ENCODE results near the gene PLCD3. TPM values are rescaled to one million over a fixed set of nuclear protein-coding genes. Genes with fewer than 3 reads are reported as not detected.

Gene PLCD3
- total and polyA plus RNA-seq, 5 donors, result 94.2 to 164 (median 133) TPM

DNA sequence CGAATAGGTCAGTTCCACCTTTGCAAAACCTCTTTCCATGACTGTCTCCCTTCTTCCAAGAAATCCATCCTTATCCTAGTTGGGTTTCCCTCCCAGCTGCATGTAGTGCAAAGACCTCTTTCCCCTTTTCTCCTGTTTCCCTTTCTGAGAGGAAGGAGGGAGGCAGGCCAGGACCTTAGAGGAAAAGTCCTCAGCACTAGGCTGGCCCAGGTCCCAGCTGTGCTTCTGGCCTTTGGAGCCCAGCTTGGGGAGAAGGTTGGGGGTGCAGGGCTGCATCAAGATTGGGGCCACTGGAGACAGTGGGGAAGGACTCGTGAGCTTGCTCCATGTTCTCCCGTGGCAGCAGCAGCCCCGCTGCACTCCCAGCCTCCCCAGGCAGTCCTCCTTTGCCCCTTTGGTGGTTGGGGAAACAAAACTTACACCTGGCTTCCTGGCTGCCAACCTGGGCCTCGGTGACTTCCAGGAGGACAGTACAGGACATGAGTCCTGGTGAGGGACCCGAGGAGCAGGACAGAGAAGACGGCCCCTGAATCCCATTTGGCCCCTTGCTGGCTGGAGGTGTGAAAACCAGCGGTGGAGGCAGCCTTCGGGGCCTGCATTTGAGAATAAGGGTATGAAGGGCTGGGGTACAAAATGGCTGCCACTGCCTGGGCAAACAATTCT is 29.8 kb upstream of the PLCD3 start:
- 54% methylated on average over 9 of the region's 9 CpGs for WGBS
- Histone ChIP-seq H3K4me3 (ENCODE audit: low read length) (peak overlapping the region; percentile 22), H3K27me3 (ENCODE audit: control insufficient read depth, insufficient read depth) (no peaks in the 10 kb centered on the region), H3K27ac (ENCODE audit: low read length) (peak overlapping the region; percentile 44), H3K4me1 (ENCODE audit: control insufficient read depth, insufficient read depth, low read length) (peaks cover 6% of the 10 kb centered on the region), H3K9me3 (ENCODE audit: control insufficient read depth, low read length) (no peaks in the 10 kb centered on the region)
- intact Hi-C loops (cut with DNase I), result no loop called here
- ATAC-seq (peak; percentile 0 to 3), DNase-seq (peak in 1 of 3 donors; percentile 77)

DNA sequence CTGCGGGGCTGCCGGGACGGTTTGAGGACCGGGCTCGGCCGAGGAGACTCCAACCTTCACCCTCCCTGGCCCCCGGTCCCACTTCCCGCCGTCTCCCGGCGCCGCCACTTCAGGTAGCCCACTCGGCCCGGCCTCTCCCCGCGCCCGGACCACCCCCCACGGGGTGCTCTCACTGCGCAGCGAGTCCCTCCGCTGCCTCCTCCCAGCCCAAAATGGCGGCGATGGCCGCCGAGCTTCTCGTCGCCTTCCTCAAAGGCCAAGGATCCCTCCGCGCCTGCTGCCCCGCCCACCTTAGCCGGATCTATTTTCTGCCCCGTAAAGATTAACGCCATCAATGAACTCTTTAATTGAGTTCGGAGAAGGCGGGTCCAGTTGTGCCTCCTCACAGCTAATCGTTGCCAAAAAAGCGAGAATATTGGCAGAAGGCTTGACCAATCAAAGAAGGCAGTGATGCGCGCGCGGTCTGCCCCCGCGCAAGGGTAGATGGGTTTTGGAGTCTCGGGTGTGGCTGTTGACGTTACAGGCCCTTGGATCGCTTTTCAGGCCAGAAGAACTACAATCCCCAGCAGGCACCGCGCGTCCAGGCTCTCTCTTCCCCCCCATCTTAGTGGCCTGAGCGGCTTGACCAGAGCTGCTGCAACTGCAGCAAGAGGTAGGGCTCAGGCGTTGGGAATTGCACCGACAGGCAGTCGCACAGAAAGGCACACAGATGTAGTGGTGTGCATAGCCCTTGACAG is 29.1 kb upstream of the PLCD3 start, which contains the start of gene HEXIM2:
Gene HEXIM2, plus strand, starts transcription at position 588 of the 737 bp plus-strand sequence. CDS start 919 bp downstream, outside the sequence.
- H3K9me3 ChIP-seq (ENCODE audit: control insufficient read depth, low read length), result no peaks in the 10 kb centered on the region
- intact Hi-C loops (cut with DNase I), result loop anchor here in 1 of 4 donors (2.0 kb wide), 1 partner anchor 15 kb away; no protein-coding TSS in a partner anchor
- no peaks in the 10 kb centered on the region for H3K27me3 ChIP-seq (ENCODE audit: control insufficient read depth, insufficient read depth)
- H3K4me1 ChIP-seq (ENCODE audit: control insufficient read depth, insufficient read depth, low read length), result peaks cover 6% of the 10 kb centered on the region
- peak; percentile 97 for ATAC-seq
- under 1% methylated on average over 53 of the region's 53 CpGs for WGBS
- peak within 1 kb of the TSS; percentile 100 for H3K27ac ChIP-seq (ENCODE audit: low read length)
- DNase-seq, result peak; percentile 97 to 99 (median 99)
- peak within 1 kb of the TSS; percentile 93 for H3K4me3 ChIP-seq (ENCODE audit: low read length)

DNA sequence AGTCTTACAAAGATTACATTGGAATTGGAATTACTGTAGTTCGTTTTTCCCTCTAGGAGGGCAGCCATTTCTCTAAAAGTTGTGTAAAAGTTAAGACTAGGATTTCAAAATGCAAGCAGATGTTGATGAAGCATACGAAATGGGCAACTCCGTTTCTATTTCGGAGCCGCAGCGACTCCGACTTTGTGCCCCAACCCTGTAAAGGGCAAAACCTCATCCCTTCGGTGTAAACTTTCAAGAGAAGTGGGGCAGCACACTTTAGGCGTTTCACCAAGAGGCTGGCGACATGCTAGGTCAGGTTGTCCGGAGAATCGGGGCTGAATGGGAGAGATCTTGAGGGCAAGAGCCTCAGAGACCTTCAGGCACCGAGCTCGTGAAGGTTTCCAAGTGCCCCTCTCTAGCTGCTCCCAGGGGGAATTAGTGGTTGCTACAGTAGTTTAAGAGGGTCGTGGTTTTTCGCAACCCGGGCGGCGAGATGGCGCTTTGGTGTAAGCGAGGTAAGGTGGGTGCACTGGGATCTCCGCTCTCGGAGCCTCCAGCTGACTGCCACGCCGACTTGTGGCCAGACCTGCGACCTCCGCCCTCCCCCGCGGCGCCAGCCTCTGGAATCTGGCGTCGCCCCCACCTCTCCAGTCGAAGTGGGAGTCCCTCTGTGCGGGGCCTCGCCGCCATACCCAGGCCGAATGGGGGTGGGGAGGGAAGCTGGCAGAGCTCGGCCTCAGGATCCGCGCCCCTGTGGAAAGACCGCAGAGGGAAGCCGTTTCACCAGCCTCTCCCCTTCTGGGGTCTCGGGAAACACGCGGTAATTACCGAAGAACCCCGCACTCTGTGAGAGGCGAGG is 28.4 kb upstream of the PLCD3 start:
- Histone ChIP-seq H3K27ac (ENCODE audit: low read length) (peak overlapping the region; percentile 100), H3K4me1 (ENCODE audit: control insufficient read depth, insufficient read depth, low read length) (peaks cover 8% of the 10 kb centered on the region), H3K27me3 (ENCODE audit: control insufficient read depth, insufficient read depth) (no peaks in the 10 kb centered on the region), H3K9me3 (ENCODE audit: control insufficient read depth, low read length) (no peaks in the 10 kb centered on the region), H3K4me3 (ENCODE audit: low read length) (peak overlapping the region; percentile 93)
- intact Hi-C loops (cut with DNase I), result loop anchor here in 1 of 4 donors (2.0 kb wide), 1 partner anchor 14 kb away; no protein-coding TSS in a partner anchor
- ATAC-seq (peak; percentile 71 to 76), DNase-seq (peak; percentile 77 to 90 (median 88))
- under 1% methylated on average over 48 of the region's 48 CpGs for WGBS

DNA sequence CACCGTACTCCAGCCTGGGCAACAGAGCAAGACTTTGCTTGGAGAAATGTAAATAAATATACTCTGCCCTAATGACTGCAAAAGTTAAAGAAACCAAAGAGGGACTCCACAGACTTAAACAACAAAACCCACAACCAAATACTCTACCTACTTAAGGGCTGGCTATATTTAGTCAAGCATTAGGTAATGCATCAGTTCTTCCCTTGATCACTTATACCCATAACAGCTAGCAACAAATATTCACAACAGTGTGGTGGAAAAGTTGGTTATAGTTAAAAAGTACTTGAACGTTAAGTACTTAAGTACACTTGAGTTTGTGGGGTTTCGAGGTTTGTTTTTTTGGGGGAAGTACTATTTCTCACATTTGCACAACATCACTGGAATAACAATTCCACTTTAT is 23.9 kb upstream of the PLCD3 start:
- intact Hi-C loops (cut with DNase I), result loop anchor here in 1 of 4 donors (5.0 kb wide), 1 partner anchor 41 kb away; no protein-coding TSS in a partner anchor
- DNase-seq (no peak), ATAC-seq (no peak)
- H3K27ac ChIP-seq (ENCODE audit: low read length), result no peak overlapping the region
- no peaks in the 10 kb centered on the region for H3K27me3 ChIP-seq (ENCODE audit: control insufficient read depth, insufficient read depth)
- H3K4me3 ChIP-seq (ENCODE audit: low read length), result no peak overlapping the region
- H3K4me1 ChIP-seq (ENCODE audit: control insufficient read depth, insufficient read depth, low read length), result peaks cover 6% of the 10 kb centered on the region
- WGBS, result 89% methylated on average over 3 of the region's 3 CpGs
- H3K9me3 ChIP-seq (ENCODE audit: control insufficient read depth, low read length), result no peaks in the 10 kb centered on the region

DNA sequence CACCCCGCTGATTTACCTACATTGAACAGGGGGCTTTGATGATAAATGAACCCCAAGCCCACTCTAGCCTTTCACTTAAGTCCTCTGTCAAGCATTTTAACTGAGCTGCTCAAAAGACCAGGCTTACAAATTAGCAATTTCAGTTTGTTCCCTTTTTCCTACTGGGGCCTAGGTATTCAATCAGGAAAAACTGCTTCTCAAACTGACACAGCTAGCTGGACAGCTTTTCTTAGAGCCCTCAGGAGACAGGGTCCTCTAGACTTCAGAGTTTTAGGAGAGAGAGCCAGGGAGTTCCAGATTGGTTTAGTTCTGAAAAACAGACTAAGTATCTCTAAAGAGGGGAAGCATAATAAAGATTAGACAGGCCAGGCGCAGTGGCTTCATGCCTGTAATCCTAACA is 23.2 kb upstream of the PLCD3 start:
- Histone ChIP-seq H3K4me1 (ENCODE audit: control insufficient read depth, insufficient read depth, low read length) (peaks cover 6% of the 10 kb centered on the region), H3K27ac (ENCODE audit: low read length) (peak overlapping the region; percentile 57), H3K9me3 (ENCODE audit: control insufficient read depth, low read length) (no peaks in the 10 kb centered on the region), H3K27me3 (ENCODE audit: control insufficient read depth, insufficient read depth) (no peaks in the 10 kb centered on the region), H3K4me3 (ENCODE audit: low read length) (no peak overlapping the region)
- DNase-seq, result no peak
- WGBS, result 79% methylated on average over 2 of the region's 2 CpGs
- ATAC-seq, result no peak
- intact Hi-C loops (cut with DNase I), result loop anchor here in 1 of 4 donors (5.0 kb wide), 1 partner anchor 42 kb away; no protein-coding TSS in a partner anchor

DNA sequence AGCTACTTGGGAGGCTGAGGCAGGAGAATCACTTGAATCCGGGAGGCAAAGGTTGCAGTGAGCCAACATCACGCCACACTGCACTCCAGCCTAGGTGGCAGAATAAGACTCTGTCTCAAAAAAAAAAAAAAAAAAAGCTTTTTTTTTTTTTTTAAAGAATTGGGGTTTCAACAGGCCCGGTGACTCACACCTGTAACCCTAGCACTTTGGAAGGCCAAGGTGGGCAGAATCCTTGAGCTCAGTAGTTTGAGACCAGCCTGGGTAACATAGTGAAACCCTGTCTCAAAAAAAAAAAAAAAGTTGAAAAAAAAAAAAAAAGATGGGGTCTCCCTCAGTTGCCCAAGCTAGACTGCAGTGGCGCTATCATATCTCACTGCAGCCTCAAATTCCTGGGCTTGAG is 22.7 kb upstream of the PLCD3 start:
- ATAC-seq (no peak), DNase-seq (no peak)
- no peak overlapping the region for H3K27ac ChIP-seq (ENCODE audit: low read length)
- intact Hi-C loops (cut with DNase I), result loop anchor here in 1 of 4 donors (5.0 kb wide), 1 partner anchor 42 kb away; no protein-coding TSS in a partner anchor
- peaks cover 6% of the 10 kb centered on the region for H3K4me1 ChIP-seq (ENCODE audit: control insufficient read depth, insufficient read depth, low read length)
- no peak overlapping the region for H3K4me3 ChIP-seq (ENCODE audit: low read length)
- H3K27me3 ChIP-seq (ENCODE audit: control insufficient read depth, insufficient read depth), result no peaks in the 10 kb centered on the region
- H3K9me3 ChIP-seq (ENCODE audit: control insufficient read depth, low read length), result no peaks in the 10 kb centered on the region
- 94% methylated on average over 4 of the region's 4 CpGs for WGBS

DNA sequence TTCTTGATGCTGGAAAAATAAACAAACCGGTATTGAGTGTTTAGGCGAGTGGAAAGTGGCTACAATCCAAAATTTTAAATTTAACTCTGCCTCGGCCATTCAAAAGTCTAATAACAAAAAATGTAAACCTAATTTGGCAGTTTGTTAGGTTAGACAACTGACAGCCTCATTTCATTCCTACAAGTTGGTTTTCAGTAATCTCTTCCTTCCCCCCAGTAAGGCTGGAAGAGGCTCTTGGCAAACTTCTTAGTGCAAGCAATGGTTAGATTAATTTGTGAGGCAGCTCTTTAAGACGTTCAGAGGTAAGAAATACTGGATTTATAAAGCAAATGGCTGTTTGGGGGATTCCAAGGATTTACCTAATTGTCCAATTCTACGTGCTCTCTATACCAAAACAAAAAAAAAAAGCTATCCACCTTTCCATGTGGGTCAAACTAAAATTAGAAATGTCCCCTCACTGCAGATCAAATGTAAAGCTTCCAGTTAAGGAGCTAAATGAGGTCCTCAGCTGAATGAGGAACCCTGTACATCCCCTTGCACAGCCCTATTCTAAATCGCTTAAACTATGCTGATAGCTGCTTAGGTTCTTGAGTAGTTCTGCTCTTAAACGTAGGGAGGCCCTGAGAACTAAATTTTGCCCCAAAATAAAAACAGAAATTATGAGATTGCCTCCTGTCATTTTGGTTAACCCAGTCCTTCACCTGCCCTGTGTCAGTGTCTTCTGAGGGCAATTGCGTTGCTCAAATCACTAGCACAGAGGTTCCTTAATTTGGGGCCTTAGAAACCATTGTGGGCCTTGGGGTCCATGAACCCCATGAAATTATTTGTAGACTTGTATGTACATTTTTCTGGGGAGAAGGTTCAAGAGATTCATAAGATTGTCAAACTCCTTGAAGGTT is 18.8 kb upstream of the PLCD3 start:
- Histone ChIP-seq H3K4me1 (ENCODE audit: control insufficient read depth, insufficient read depth, low read length) (peaks cover 11% of the 10 kb centered on the region), H3K9me3 (ENCODE audit: control insufficient read depth, low read length) (no peaks in the 10 kb centered on the region), H3K27me3 (ENCODE audit: control insufficient read depth, insufficient read depth) (no peaks in the 10 kb centered on the region), H3K4me3 (ENCODE audit: low read length) (peak overlapping the region; percentile 82), H3K27ac (ENCODE audit: low read length) (peak overlapping the region; percentile 30)
- intact Hi-C loops (cut with DNase I), result no loop called here
- ATAC-seq (no peak), DNase-seq (no peak)
- 21% methylated on average over 8 of the region's 8 CpGs for WGBS

DNA sequence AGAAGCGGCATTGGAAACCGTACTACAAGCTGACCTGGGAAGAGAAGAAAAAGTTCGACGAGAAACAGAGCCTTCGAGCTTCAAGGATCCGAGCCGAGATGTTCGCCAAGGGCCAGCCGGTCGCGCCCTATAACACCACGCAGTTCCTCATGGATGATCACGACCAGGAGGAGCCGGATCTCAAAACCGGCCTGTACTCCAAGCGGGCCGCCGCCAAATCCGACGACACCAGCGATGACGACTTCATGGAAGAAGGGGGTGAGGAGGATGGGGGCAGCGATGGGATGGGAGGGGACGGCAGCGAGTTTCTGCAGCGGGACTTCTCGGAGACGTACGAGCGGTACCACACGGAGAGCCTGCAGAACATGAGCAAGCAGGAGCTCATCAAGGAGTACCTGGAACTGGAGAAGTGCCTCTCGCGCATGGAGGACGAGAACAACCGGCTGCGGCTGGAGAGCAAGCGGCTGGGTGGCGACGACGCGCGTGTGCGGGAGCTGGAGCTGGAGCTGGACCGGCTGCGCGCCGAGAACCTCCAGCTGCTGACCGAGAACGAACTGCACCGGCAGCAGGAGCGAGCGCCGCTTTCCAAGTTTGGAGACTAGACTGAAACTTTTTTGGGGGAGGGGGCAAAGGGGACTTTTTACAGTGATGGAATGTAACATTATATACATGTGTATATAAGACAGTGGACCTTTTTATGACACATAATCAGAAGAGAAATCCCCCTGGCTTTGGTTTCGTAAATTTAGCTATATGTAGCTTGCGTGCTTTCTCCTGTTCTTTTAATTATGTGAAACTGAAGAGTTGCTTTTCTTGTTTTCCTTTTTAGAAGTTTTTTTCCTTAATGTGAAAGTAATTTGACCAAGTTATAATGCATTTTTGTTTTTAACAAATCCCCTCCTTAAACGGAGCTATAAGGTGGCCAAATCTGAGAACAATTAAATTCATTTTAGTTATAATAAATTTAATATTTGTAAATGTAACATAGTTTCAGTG is 17.7 kb upstream of the PLCD3 start:
- peak overlapping the region; percentile 98 for H3K27ac ChIP-seq (ENCODE audit: low read length)
- peaks cover 9% of the 10 kb centered on the region for H3K4me1 ChIP-seq (ENCODE audit: control insufficient read depth, insufficient read depth, low read length)
- peak overlapping the region; percentile 82 for H3K4me3 ChIP-seq (ENCODE audit: low read length)
- ATAC-seq, result peak; percentile 7 to 22
- intact Hi-C loops (cut with DNase I), result loop anchor here in 3 of 4 donors (2.0 to 10.0 kb wide), 3 partner anchors 15 to 165 kb away; partner anchors contain the start of genes ACBD4 (in 1 of the 3) and MAP3K14 (in 1 of the 3)
- H3K27me3 ChIP-seq (ENCODE audit: control insufficient read depth, insufficient read depth), result no peaks in the 10 kb centered on the region
- WGBS, result under 1% methylated on average over 56 of the region's 56 CpGs
- DNase-seq, result peak; percentile 77 to 91 (median 90)
- no peaks in the 10 kb centered on the region for H3K9me3 ChIP-seq (ENCODE audit: control insufficient read depth, low read length)

All from right cardiac atrium (tissue), 5 donors.